SK-N-SH treated with all-trans-retinoic acid at 6 μM for 48 hours (cell line): Measurements from ENCODE around the gene ZNF599.

Experiments used
- ARNTL ChIP-seq: fragments of 450-650 bp; formaldehyde crosslinking; IDR thresholded peaks from 2 replicates; pipeline ENCODE4 v1.5.0; 2020; ENCODE audit warnings: low read depth, mild to moderate bottlenecking, moderate library complexity, borderline replicate concordance
- BACH2 ChIP-seq: fragments of 250-450 bp; sonication (Bioruptor Pico); IDR thresholded peaks from 2 replicates; pipeline ENCODE4 v1.9.0; 2021; ENCODE audit warnings: mild to moderate bottlenecking, borderline replicate concordance
- CSDC2 ChIP-seq: fragments of 250-450 bp; sonication (Bioruptor Pico); IDR thresholded peaks from 2 replicates; pipeline ENCODE4 v1.5.0; 2020; ENCODE audit warnings: mild to moderate bottlenecking, moderate library complexity
- OSR1 ChIP-seq: fragments of 250-450 bp; sonication (Bioruptor Pico); IDR thresholded peaks from 2 replicates; pipeline ENCODE4 v1.8.0; 2022; ENCODE audit warnings: moderate library complexity, mild to moderate bottlenecking, inconsistent platforms
- RARB ChIP-seq: fragments of 250-450 bp; sonication (Bioruptor Pico); IDR thresholded peaks from 2 replicates; pipeline ENCODE4 v1.8.0; 2021; ENCODE audit warnings: mild to moderate bottlenecking, moderate library complexity
- TCF4 ChIP-seq: fragments of 250-450 bp; sonication (Bioruptor Pico); IDR thresholded peaks from 2 replicates; pipeline ENCODE4 v1.8.0; 2021; ENCODE audit warnings: mild to moderate bottlenecking, moderate library complexity, borderline replicate concordance
- ZC3H10 ChIP-seq: fragments of 250-450 bp; sonication (Bioruptor Pico); IDR thresholded peaks from 2 replicates; pipeline ENCODE4 v1.5.1; 2021; ENCODE audit warnings: mild to moderate bottlenecking, moderate library complexity

DNA sequence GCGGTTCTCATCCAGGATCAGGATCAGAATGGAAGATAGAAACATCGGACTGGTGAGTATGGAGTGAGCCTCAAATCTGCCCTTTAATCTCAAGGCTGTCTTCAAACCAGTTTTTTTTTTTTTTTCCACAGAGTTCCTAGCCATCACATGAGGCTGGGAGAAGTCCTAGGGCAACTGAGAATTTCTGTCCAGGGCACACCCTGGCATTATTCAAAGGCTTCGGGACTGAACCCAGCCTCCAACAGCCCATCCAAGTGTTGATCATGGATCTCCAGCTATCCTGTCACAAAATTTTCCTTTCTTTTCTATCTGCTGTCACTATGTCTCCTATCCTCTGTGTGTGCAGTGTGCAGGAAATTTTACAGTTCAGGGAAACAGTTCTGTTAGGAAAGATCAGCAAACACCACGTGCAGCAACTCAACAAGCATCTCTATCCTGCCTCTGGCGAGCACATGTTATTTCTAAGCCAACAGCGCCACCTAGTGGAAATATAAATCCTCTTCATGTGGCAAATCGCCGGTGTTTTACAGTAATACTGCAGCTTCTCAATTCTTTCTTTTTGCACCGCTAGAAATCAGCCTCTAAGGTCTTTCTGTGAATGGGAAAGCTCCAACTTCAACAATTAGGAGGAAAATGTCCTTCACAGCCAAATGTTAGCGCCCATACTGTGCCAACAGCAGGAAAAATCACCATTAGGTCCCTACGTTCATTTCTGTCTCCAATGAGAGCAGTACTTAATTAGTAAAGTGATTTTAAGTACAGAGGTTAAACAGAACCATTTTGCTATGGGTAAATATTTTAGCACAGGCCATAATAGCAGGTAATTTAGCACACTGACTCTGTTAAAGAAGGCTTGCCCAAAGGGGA, 60.4 kb downstream of the ZNF599 start:
- TF ChIP-seq RARB: no peak
- no peak for TF ChIP-seq OSR1 (CRISPR knock-in tag)
- TF ChIP-seq ZC3H10 (CRISPR knock-in tag): no peak
- TF ChIP-seq ARNTL: no peak
- no peak for TF ChIP-seq TCF4
- TF ChIP-seq BACH2: no peak
- no peak for TF ChIP-seq CSDC2 (CRISPR knock-in tag)
